OCI-LY3 (cell line): ENCODE data around the gene PPP1R15B.

ENCODE experiments used
- H2AFZ ChIP-seq: fragments of 200-600, 300-600 bp; shearing (Covaris generic); 2 replicates; pipeline ENCODE4 v1.6.0; 2014; ENCODE audit warnings: antibody characterized with exemption, low read depth, low read length
- H3K27ac ChIP-seq: fragments of 200-600, 300-600 bp; sonication (generic); 2 replicates; pipeline ENCODE4 v1.5.1; 2014; ENCODE audit warnings: mild to moderate bottlenecking, low read length, moderate library complexity, mixed read lengths
- H3K27me3 ChIP-seq: fragments of 200-600, 300-600 bp; sonication (generic); 2 replicates; pipeline ENCODE4 v1.6.1; 2014; ENCODE audit warnings: low read depth, low read length, mixed read lengths
- H3K36me3 ChIP-seq: fragments of 200-600, 300-600 bp; sonication (generic); replicated peaks from 2 replicates; pipeline ENCODE3; 2014; ENCODE audit warnings: low read depth, low read length, mixed read lengths
- H3K4me1 ChIP-seq: fragments of 300-600, 200-600 bp; sonication (generic); 2 replicates; pipeline ENCODE4 v1.6.1; 2014; ENCODE audit warnings: low read length, mixed read lengths
- H3K4me2 ChIP-seq: fragments of 200-600, 300-600 bp; sonication (generic); 2 replicates; pipeline ENCODE4 v1.6.1; 2014; ENCODE audit warnings: low read length, mixed read lengths
- H3K4me3 ChIP-seq: fragments of 300-600, 200-600 bp; sonication (generic); 2 replicates; pipeline ENCODE4 v1.5.1; 2014; ENCODE audit warnings: antibody characterized with exemption, mild to moderate bottlenecking, low read length, moderate library complexity
- H3K79me2 ChIP-seq: fragments of 300-600, 200-600 bp; shearing (Covaris generic); 2 replicates; pipeline ENCODE4 v1.6.1; 2014; ENCODE audit warnings: mild to moderate bottlenecking, low read length, mixed read lengths
- H3K9ac ChIP-seq: fragments of 300-600, 200-600 bp; shearing (Covaris generic); 2 replicates; pipeline ENCODE4 v1.6.0; 2014; ENCODE audit warnings: mild to moderate bottlenecking, low read length, moderate library complexity
- H3K9me3 ChIP-seq: fragments of 200-600, 300-600 bp; shearing (Covaris generic); 2 replicates; pipeline ENCODE4 v1.6.1; 2014; ENCODE audit warnings: low read length, mixed read lengths; ENCODE audit not compliant: insufficient read depth
- H4K20me1 ChIP-seq: fragments of 200-600, 300-600 bp; sonication (generic); 2 replicates; pipeline ENCODE4 v1.6.1; 2016; ENCODE audit warnings: low read length, mixed read lengths; ENCODE audit not compliant: insufficient read depth
- EZH2phosphoT487 ChIP-seq: fragments of 200-600 bp; shearing (Covaris generic); IDR thresholded peaks from 2 replicates; pipeline ENCODE4 v1.6.1; 2018; ENCODE audit warnings: antibody characterized with exemption, mixed run types, low read depth
- TF ChIP-seq, protein P1 (sequence below): fragments of 200-600, 300-600 bp; sonication (generic); IDR thresholded peaks from 2 replicates; pipeline ENCODE4 v1.5.1; 2014; ENCODE audit warnings: antibody characterized with exemption, low read length, low read depth

Gene PPP1R15B

GRCh38 chr1:204382714-204383083, 28.9 kb downstream of the PPP1R15B start:
- H3K4me2 ChIP-seq: peak overlapping the region; percentile 66
- no peaks in the 10 kb centered on the region for H4K20me1 ChIP-seq
- no peaks in the 10 kb centered on the region for H3K79me2 ChIP-seq
- no peak overlapping the region for H3K27ac ChIP-seq
- no peaks in the 10 kb centered on the region for H3K36me3 ChIP-seq
- peaks cover 6% of the 10 kb centered on the region; the same call in 1 of the 2 replicates for H3K4me1 ChIP-seq
- no peak overlapping the region for H3K9ac ChIP-seq
- no peaks in the 10 kb centered on the region for H3K9me3 ChIP-seq
- H3K27me3 ChIP-seq: peaks cover 41% of the 10 kb centered on the region
- peak overlapping the region; percentile 24; the same call in 1 of the 2 replicates for H2AFZ ChIP-seq
- H3K4me3 ChIP-seq: peak overlapping the region; percentile 66
- no peak for TF ChIP-seq EZH2phosphoT487
- TF ChIP-seq, protein P1, sequence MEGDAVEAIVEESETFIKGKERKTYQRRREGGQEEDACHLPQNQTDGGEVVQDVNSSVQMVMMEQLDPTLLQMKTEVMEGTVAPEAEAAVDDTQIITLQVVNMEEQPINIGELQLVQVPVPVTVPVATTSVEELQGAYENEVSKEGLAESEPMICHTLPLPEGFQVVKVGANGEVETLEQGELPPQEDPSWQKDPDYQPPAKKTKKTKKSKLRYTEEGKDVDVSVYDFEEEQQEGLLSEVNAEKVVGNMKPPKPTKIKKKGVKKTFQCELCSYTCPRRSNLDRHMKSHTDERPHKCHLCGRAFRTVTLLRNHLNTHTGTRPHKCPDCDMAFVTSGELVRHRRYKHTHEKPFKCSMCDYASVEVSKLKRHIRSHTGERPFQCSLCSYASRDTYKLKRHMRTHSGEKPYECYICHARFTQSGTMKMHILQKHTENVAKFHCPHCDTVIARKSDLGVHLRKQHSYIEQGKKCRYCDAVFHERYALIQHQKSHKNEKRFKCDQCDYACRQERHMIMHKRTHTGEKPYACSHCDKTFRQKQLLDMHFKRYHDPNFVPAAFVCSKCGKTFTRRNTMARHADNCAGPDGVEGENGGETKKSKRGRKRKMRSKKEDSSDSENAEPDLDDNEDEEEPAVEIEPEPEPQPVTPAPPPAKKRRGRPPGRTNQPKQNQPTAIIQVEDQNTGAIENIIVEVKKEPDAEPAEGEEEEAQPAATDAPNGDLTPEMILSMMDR: no peak

GRCh38 chr1:204380293-204380831, 31.3 kb downstream of the PPP1R15B start:
- Histone ChIP-seq H3K9me3 (no peaks in the 10 kb centered on the region), H3K27me3 (peaks cover 44% of the 10 kb centered on the region), H3K36me3 (no peaks in the 10 kb centered on the region), H3K79me2 (no peaks in the 10 kb centered on the region), H3K4me2 (no peak overlapping the region), H3K9ac (no peak overlapping the region), H4K20me1 (no peaks in the 10 kb centered on the region), H3K4me1 (peaks cover 6% of the 10 kb centered on the region; the same call in 1 of the 2 replicates), H3K4me3 (no peak overlapping the region), H2AFZ (no peak overlapping the region), H3K27ac (no peak overlapping the region)
- TF ChIP-seq, protein P1: no peak
- no peak for TF ChIP-seq EZH2phosphoT487

GRCh38 chr1:204377800-204378668, 33.6 kb downstream of the PPP1R15B start:
- Histone ChIP-seq H3K9ac (no peak overlapping the region), H3K4me1 (peaks cover 6% of the 10 kb centered on the region; the same call in 1 of the 2 replicates), H3K36me3 (no peaks in the 10 kb centered on the region), H3K27me3 (peaks cover 56% of the 10 kb centered on the region), H3K27ac (no peak overlapping the region), H4K20me1 (no peaks in the 10 kb centered on the region), H3K79me2 (no peaks in the 10 kb centered on the region), H3K4me2 (peak overlapping the region; percentile 35), H3K9me3 (no peaks in the 10 kb centered on the region), H2AFZ (no peak overlapping the region), H3K4me3 (0 out of 2 replicates have a peak overlapping the region, but pooled peaks have one; percentile 25)
- no peak for TF ChIP-seq EZH2phosphoT487
- TF ChIP-seq, protein P1: no peak
